Neural cell (in vitro differentiated cells): ENCODE data around the gene SLC15A2. TPM values are rescaled to one million over a fixed set of nuclear protein-coding genes. Genes with fewer than 3 reads are reported as not detected.

Experiments
- H2AFZ ChIP-seq: fragments of 200-600, 300-800 bp; sonication (generic), shearing (Covaris generic); 2 replicates; pipeline ENCODE4 v1.6.0; 2014; ENCODE audit warnings: low read depth, mild to moderate bottlenecking, antibody characterized with exemption, low read length, moderate library complexity
- H3F3A ChIP-seq: fragments of 200-600 bp; shearing (Covaris generic); 2 replicates; pipeline ENCODE4 v1.6.1; 2016; ENCODE audit warnings: mild to moderate bottlenecking, moderate library complexity, mixed read lengths, antibody characterized with exemption, low read length; ENCODE audit not compliant: insufficient read depth, poor library complexity, severe bottlenecking
- H3K27ac ChIP-seq: fragments of 200-600, 300-800 bp; sonication (generic), shearing (Covaris generic); 2 replicates; pipeline ENCODE4 v1.5.1; 2014; ENCODE audit warnings: mild to moderate bottlenecking, low read length, moderate library complexity
- H3K27me3 ChIP-seq: fragments of 300-800, 200-600 bp; sonication (generic), shearing (Covaris generic); 2 replicates; pipeline ENCODE4 v1.6.0; 2014; ENCODE audit warnings: mild to moderate bottlenecking, low read depth, low read length, moderate library complexity; ENCODE audit not compliant: insufficient read depth
- H3K36me3 ChIP-seq: fragments of 300-800, 200-600 bp; sonication (generic), shearing (Covaris generic); 2 replicates; pipeline ENCODE4 v1.5.1; 2014; ENCODE audit warnings: mild to moderate bottlenecking, antibody characterized with exemption, low read length, moderate library complexity; ENCODE audit not compliant: insufficient read depth
- H3K4me2 ChIP-seq: fragments of 300-800, 200-600 bp; sonication (generic), shearing (Covaris generic); 2 replicates; pipeline ENCODE4 v1.6.0; 2014; ENCODE audit warnings: mild to moderate bottlenecking, low read length
- H3K4me3 ChIP-seq: fragments of 300-800, 200-600 bp; sonication (generic), shearing (Covaris generic); 2 replicates; pipeline ENCODE4 v1.5.1; 2014; ENCODE audit warnings: mild to moderate bottlenecking, low read length, moderate library complexity
- H3K79me2 ChIP-seq: fragments of 200-600 bp; shearing (Covaris generic); replicated peaks from 2 replicates; pipeline ENCODE4 v1.6.0; 2014; ENCODE audit warnings: mild to moderate bottlenecking, low read length, moderate library complexity; ENCODE audit not compliant: insufficient read depth
- H3K9ac ChIP-seq: fragments of 300-800, 200-600 bp; sonication (generic), shearing (Covaris generic); 2 replicates; pipeline ENCODE4 v1.6.1; 2016; ENCODE audit warnings: mild to moderate bottlenecking, low read length, mixed read lengths
- H3K9me2 ChIP-seq: fragments of 200-600 bp; shearing (Covaris generic); 2 replicates; pipeline ENCODE4 v1.6.1; 2016; ENCODE audit warnings: mild to moderate bottlenecking, low read length, mixed read lengths; ENCODE audit not compliant: insufficient read depth
- H3K9me3 ChIP-seq: fragments of 200-600, 300-800 bp; sonication (generic), shearing (Covaris generic); 2 replicates; pipeline ENCODE4 v1.6.1; 2016; ENCODE audit warnings: mild to moderate bottlenecking, mixed run types, low read length, moderate library complexity, mixed read lengths
- H4K20me1 ChIP-seq: fragments of 200-600 bp; shearing (Covaris generic); 2 replicates; pipeline ENCODE4 v1.6.1; 2016; ENCODE audit warnings: mild to moderate bottlenecking, mixed run types; ENCODE audit not compliant: insufficient read depth
- CTCF ChIP-seq: fragments of 450-650 bp; IDR thresholded peaks from 2 replicates; pipeline ENCODE4 v1.5.1; 2014; ENCODE audit warnings: antibody characterized with exemption, mild to moderate bottlenecking, moderate library complexity; ENCODE audit not compliant: poor library complexity, severe bottlenecking
- EP300 ChIP-seq: fragments of 450-650 bp; conservative IDR thresholded peaks from 2 replicates; pipeline ENCODE4 v1.6.1; 2014; ENCODE audit warnings: antibody characterized with exemption, mild to moderate bottlenecking, moderate library complexity; ENCODE audit not compliant: poor library complexity, severe bottlenecking
- EZH2 ChIP-seq: fragments of 200-600, 300-800 bp; shearing (Covaris generic), sonication (generic); IDR thresholded peaks from 2 replicates; pipeline ENCODE4 v1.6.1; 2014; ENCODE audit warnings: antibody characterized with exemption, low read length, borderline replicate concordance, mild to moderate bottlenecking; ENCODE audit not compliant: insufficient read depth, poor library complexity, severe bottlenecking
- MXI1 ChIP-seq: fragments of 450-650 bp; conservative IDR thresholded peaks from 2 replicates; pipeline ENCODE4 v1.6.1; 2014; ENCODE audit warnings: antibody characterized with exemption, mild to moderate bottlenecking; ENCODE audit not compliant: poor library complexity, severe bottlenecking
- POLR2AphosphoS5 ChIP-seq: IDR thresholded peaks from 2 replicates; pipeline ENCODE4 v1.6.1; 2012
- RAD21 ChIP-seq: fragments of 450-650 bp; conservative IDR thresholded peaks from 2 replicates; pipeline ENCODE4 v1.6.1; 2014; ENCODE audit warnings: antibody characterized with exemption, mild to moderate bottlenecking, moderate library complexity
- REST ChIP-seq: IDR thresholded peaks from 2 replicates; pipeline ENCODE4 v1.6.1; 2012; ENCODE audit warnings: borderline replicate concordance
- SMC3 ChIP-seq: fragments of 450-650 bp; conservative IDR thresholded peaks from 2 replicates; pipeline ENCODE4 v1.6.1; 2014; ENCODE audit warnings: antibody characterized with exemption, mild to moderate bottlenecking, moderate library complexity; ENCODE audit not compliant: poor library complexity
- TAF1 ChIP-seq: IDR thresholded peaks from 2 replicates; pipeline ENCODE4 v1.6.1; 2012; ENCODE audit warnings: low read depth
- polyA plus RNA-seq: library from polyadenylated mRNA; depleted of rRNA; stranded (reverse); fragments of >200 nt; gene quantifications from 2 replicates; pipeline ENCODE4 v1.2.3, GENCODE V29; 2014

Gene SLC15A2
- polyA plus RNA-seq, 1 donor from 2014 or later = 1.6 TPM

- no peaks in the 10 kb centered on the region for H4K20me1 ChIP-seq
- H3K27me3 ChIP-seq = no peaks in the 10 kb centered on the region
- no peaks in the 10 kb centered on the region for H3K79me2 ChIP-seq
- H3K9me3 ChIP-seq = no peaks in the 10 kb centered on the region
- no peaks in the 10 kb centered on the region for H3K9me2 ChIP-seq
- H2AFZ ChIP-seq = no peak overlapping the region
- no peak overlapping the region for H3K9ac ChIP-seq
- H3K4me2 ChIP-seq = no peak overlapping the region
- H3K27ac ChIP-seq = no peak overlapping the region
- TF ChIP-seq MXI1 (no peak), EZH2 (no peak), REST (no peak), POLR2AphosphoS5 (no peak), CTCF (no peak), EP300 (no peak), TAF1 (no peak), RAD21 (no peak), SMC3 (no peak)
- no peaks in the 10 kb centered on the region for H3K36me3 ChIP-seq
- H3F3A ChIP-seq = no peaks in the 10 kb centered on the region
- H3K4me3 ChIP-seq = no peak overlapping the region
Observed at GRCh38 chr3:121963608-121964007, 69.4 kb downstream of the SLC15A2 start.

GRCh38 chr3:121969631-121970030, 75.4 kb downstream of the SLC15A2 start:
- H3K9ac ChIP-seq = no peak overlapping the region
- H3K27me3 ChIP-seq = no peaks in the 10 kb centered on the region
- no peak overlapping the region for H2AFZ ChIP-seq
- no peaks in the 10 kb centered on the region for H4K20me1 ChIP-seq
- no peaks in the 10 kb centered on the region for H3K36me3 ChIP-seq
- H3K4me2 ChIP-seq = no peak overlapping the region
- no peaks in the 10 kb centered on the region for H3K9me3 ChIP-seq
- no peak for TF ChIP-seq MXI1
- no peak for TF ChIP-seq CTCF
- no peak for TF ChIP-seq EZH2
- TF ChIP-seq TAF1 = no peak
- TF ChIP-seq REST = no peak
- TF ChIP-seq EP300 = no peak
- no peak for TF ChIP-seq RAD21
- no peak for TF ChIP-seq POLR2AphosphoS5
- TF ChIP-seq SMC3 = no peak
- no peak overlapping the region for H3K4me3 ChIP-seq
- H3K27ac ChIP-seq = no peak overlapping the region
- H3K79me2 ChIP-seq = no peaks in the 10 kb centered on the region
- no peaks in the 10 kb centered on the region for H3K9me2 ChIP-seq
- no peaks in the 10 kb centered on the region for H3F3A ChIP-seq
